NCI-H2171 (cell line): ENCODE data around the gene ALG8.

Experiments
- DNase-seq: peaks from one replicate; lab custom pipeline; 2025; lab: John Stamatoyannopoulos, UW

Gene ALG8

GRCh38 chr11:78160557-78160956, 21.1 kb upstream of the ALG8 start:
- DNase-seq: no peak

DNA sequence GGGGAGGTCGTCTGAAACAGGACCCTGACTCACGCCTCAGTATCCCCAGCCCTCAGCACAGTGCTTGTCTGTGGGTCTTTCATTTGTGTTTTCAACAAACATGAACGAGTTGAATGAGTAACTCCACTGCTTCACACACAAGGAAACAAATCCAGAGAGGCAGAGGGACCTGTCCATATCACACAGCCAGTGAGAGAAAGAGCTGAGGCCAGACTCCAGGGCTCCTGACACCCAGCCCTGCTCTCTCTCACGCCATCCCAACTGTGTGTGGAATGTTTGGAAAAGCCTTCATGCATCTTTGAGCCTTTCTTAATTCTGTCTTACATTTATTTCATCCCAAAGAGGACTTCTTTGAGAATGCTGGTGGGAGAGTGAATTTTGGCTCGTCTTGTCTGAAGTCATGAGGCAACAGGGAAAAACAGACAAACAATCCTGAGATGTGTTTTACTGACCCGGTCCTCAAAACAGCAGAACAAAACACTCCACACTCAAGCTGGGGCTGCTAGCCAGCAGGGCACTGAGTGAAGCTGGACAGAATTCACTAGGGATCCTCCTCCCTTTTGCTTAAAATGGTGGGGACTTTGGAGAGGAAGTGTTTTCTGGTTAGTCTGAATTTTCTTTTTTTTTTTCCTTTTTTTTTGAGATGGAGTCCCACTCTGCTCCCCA, 19.7 kb upstream of the ALG8 start:
- no peak for DNase-seq

GRCh38 chr11:78156127-78156844, 16.9 kb upstream of the ALG8 start:
- no peak for DNase-seq

- no peak for DNase-seq
Observed at GRCh38 chr11:78151804-78152203, 12.4 kb upstream of the ALG8 start.

DNA sequence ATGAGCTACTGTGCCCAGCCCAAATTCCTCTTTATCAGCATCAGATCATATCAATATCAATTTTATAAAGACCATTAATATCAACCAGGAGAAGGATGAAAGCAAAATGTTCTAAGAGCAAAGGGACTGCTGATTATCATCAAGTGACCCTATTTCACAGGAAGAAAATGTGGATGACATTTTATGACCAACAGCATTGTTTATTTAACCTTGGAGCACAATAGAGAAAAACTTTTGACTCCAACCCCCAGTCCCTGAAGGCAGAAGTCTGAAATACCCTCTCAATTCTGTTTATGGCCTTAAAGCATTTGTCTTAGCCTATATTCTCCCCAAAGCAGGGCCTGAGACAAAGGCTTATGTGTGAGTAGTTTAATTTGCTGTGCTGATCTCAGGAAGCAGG, 11.3 kb upstream of the ALG8 start:
- no peak for DNase-seq

- DNase-seq: no peak
Observed at GRCh38 chr11:78150346-78150745, 10.9 kb upstream of the ALG8 start.

GRCh38 chr11:78149646-78150045, 10.2 kb upstream of the ALG8 start:
- DNase-seq: no peak

DNA sequence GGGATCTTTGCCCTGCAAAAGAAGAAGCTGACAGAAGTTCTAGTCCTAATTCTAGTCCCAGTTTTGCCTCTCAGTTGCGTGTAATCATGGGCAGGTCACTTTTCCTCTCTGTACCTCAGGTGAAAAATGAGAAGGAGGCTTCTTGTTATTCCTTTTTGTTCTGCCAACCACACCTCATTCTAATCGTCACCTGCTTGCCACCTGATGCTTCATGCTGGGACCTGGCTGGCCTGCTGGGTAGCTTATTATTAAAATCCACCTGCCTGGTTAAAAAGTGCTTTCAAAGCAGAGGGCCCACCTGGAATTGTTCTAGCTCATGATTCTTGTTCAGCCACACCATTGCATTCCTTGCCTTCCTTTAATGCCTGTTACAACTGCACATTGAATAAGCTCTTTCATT, 8.4 kb upstream of the ALG8 start:
- DNase-seq: no peak

GRCh38 chr11:78145511-78146025, 6.1 kb upstream of the ALG8 start:
- DNase-seq: no peak

DNA sequence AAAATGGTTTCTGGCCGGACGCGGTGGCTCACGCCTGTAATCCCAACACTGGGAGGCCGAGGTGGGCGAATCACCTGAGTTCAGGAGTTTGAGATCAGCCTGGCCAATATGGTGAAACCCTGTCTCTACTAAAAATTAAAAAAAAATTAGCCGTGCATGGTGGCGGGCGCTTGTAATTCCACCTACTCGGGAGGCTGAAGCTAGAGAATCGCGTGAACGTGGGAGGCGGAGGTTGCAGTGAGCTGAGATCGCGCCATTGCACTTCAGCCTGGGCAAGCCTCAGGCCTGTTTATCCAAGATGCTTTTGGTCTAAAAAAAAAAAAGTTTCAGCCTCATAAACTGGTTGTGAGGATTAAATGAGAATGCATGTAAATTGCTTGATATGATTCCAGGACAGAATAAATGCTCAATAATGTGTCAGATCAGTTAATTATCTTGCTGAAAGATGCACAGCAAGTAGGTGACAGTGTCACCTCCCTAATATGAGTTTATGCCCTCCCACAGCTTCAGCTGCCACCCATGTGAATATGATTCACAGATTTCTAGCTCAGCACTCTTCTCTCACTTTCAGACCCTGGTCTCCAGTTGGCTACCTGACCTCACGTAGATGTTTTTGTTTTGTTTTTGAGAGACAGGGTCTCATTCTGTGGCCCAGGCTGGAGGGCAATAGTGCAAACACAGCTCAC, 1.1 kb upstream of the ALG8 start:
- no peak for DNase-seq

- DNase-seq: peak; percentile 28
Observed at GRCh38 chr11:78138694-78139421, 568 bp downstream of the ALG8 start.

DNA sequence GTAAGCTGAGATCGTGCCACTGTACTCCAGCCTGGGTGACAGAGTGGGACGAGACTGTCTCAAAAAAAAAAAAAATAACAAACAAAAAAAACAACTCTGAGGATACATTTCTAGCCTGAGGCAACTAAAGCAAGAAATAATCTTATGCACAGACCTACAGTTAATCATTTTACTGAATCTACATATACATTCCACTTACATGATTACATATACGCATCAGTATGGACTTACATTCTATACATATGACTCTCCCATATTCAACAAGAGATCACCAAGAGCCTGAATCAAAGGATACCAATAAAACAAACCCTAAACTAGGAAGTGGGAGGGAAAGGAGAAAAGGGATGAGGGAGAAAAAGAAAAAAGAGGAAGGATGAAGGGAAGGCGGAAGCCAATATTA, 1.1 kb downstream of the ALG8 start:
- DNase-seq: no peak

- no peak for DNase-seq
Observed at GRCh38 chr11:78132475-78132874, 7.0 kb downstream of the ALG8 start.

GRCh38 chr11:78131956-78132355, 7.5 kb downstream of the ALG8 start:
- DNase-seq: no peak

DNA sequence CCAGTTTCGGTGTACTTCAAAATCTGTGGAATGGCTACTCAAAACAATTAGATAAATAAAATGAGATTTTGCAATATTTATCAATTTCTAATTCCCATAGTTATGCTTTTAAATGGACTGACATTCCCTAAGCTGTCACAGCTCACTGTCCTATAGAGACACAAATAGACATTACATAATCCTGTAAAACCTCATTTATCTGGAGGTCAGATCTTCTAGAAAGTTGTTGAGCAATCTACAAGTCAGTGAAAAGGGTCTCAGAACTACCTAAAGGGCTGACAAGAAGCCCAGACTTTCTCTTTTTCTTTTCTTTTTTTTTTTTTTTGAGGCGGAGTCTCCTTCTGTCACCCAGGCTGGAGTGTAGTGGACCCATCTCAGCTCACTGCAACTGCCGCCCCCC, 12.0 kb downstream of the ALG8 start:
- no peak for DNase-seq

- no peak for DNase-seq
Observed at GRCh38 chr11:78112582-78113275, 26.7 kb downstream of the ALG8 start.

- no peak for DNase-seq
Observed at GRCh38 chr11:78111298-78111697, 28.1 kb downstream of the ALG8 start.

- DNase-seq: no peak
Observed at GRCh38 chr11:78110830-78111229, 28.6 kb downstream of the ALG8 start.

- DNase-seq: no peak
Observed at GRCh38 chr11:78110351-78110750, 29.1 kb downstream of the ALG8 start.

DNA sequence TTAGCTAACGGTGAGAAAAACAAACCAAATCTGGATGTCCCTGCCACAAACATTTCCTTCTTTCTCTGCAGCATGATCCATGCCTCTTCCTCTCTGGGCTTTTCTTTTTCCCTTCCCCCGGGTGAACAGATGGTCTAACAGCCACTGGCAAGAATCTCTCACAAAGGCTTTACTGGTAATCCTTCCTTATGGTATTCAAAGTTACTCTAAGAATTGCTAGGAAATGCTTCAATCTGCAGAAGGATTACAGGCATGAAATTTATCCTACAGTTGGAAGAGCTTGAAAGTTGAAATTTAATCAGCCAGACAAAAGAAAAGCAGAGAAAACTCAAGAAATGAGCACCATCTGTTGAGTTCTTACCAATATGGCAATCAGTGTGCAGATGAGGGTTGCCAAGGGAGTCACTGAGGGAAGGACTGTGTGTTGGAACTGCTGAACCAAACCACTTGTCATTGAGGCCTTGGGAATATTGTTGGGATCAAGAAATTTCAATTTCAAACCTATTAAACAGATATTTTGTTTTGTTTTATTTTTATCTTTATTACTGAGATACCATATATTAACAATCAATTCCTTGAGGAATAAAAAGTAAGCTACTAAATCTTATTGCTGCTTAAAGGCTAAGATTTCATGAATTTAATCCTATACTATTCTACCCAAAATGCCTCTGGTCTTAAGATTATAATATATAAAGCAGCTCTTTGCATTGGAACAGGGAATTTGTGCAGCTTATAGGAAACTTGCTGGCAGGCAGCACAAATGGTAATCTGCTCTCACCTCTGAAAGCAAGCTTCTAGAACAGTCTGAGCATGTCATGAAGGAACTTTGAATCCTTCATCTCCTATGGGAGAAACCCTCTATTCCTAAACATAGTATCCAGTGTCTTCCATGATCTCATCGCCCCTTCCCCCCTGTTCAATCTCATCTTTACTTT, 30.1 kb downstream of the ALG8 start:
- DNase-seq: peak; percentile 93
